IMR-90 (cell line): Measurements from ENCODE around the gene SPON1. TPM values are rescaled to one million over a fixed set of nuclear protein-coding genes. Genes with fewer than 3 reads are reported as not detected.

Experiments used
- ATAC-seq: fragments of 200-7000 bp; cut with Tn5 transposase; 2 replicates; pipeline ENCODE4 v1.9.1; 2020; ENCODE audit warnings: low read depth, mild to moderate bottlenecking, moderate library complexity
- BruUV-seq: library from RNA; stranded (reverse); fragments of 400-500 nt; replicated peaks from 2 replicates; lab custom pipeline; 2021; lab: Mats Ljungman, UMichigan
- CTCF ChIA-PET: fragments of 300-600 bp; formaldehyde crosslinking; extraction: SDS; loops from one replicate; lab custom pipeline; 2021; ENCODE audit warnings: antibody characterized with exemption; lab: Yijun Ruan, JAX
- POLR2A ChIA-PET: fragments of 300-600 bp; sonication (Branson Sonifier 250); formaldehyde crosslinking; loops from one replicate; lab custom pipeline; 2022; ENCODE audit warnings: antibody characterized with exemption; ENCODE audit not compliant: unreplicated experiment; lab: Charles Lee
- DNase-seq: peaks from one replicate; pipeline ENCODE4 v3.0.0; 2013
- H2AFZ ChIP-seq: replicated peaks from 2 replicates; pipeline ENCODE3; 2013; ENCODE audit warnings: low read length, mild to moderate bottlenecking; ENCODE audit not compliant: poor library complexity
- H2AK5ac ChIP-seq: 2 replicates; pipeline ENCODE4 v1.6.1; 2013; ENCODE audit warnings: low read depth, low read length, inconsistent platforms
- H2AK9ac ChIP-seq: replicated peaks from 2 replicates; pipeline ENCODE3; 2013; ENCODE audit warnings: mild to moderate bottlenecking, low read depth, low read length, moderate library complexity; ENCODE audit not compliant: poor library complexity
- H2BK120ac ChIP-seq: 2 replicates; pipeline ENCODE4 v1.6.1; 2013; ENCODE audit warnings: low read depth, low read length, inconsistent platforms
- H2BK15ac ChIP-seq: 3 replicates; pipeline ENCODE4 v1.6.1; 2013; ENCODE audit warnings: low read depth, low read length, inconsistent platforms
- H2BK20ac ChIP-seq: 2 replicates; pipeline ENCODE4 v1.6.1; 2013; ENCODE audit warnings: low read depth, mild to moderate bottlenecking, inconsistent platforms, low read length, moderate library complexity
- H2BK5ac ChIP-seq: 2 replicates; pipeline ENCODE4 v1.6.1; 2013; ENCODE audit warnings: mild to moderate bottlenecking, low read depth, low read length, inconsistent platforms; ENCODE audit not compliant: poor library complexity, severe bottlenecking
- H3K14ac ChIP-seq: replicated peaks from 2 replicates; pipeline ENCODE4 v1.6.1; 2013; ENCODE audit warnings: low read depth, low read length, inconsistent platforms
- H3K18ac ChIP-seq: 2 replicates; pipeline ENCODE4 v1.6.1; 2013; ENCODE audit warnings: low read depth, low read length, control low read depth
- H3K23ac ChIP-seq: 2 replicates; pipeline ENCODE4 v1.6.1; 2013; ENCODE audit warnings: low read depth, low read length, inconsistent platforms
- H3K27ac ChIP-seq: 2 replicates; pipeline ENCODE4 v1.5.1; 2013; ENCODE audit warnings: mild to moderate bottlenecking, control low read depth, low read length; ENCODE audit not compliant: insufficient read depth
- H3K27me3 ChIP-seq: 2 replicates; pipeline ENCODE4 v1.6.1; 2013; ENCODE audit warnings: low read length; ENCODE audit not compliant: control insufficient read depth, insufficient read depth
- H3K36me3 ChIP-seq: 2 replicates; pipeline ENCODE4 v1.6.1; 2013; ENCODE audit warnings: low read length, mixed read lengths; ENCODE audit not compliant: control insufficient read depth, insufficient read depth
- H3K4ac ChIP-seq: 2 replicates; pipeline ENCODE4 v1.6.1; 2013; ENCODE audit warnings: low read depth, low read length, inconsistent platforms
- H3K4me1 ChIP-seq: 2 replicates; pipeline ENCODE4 v1.6.1; 2013; ENCODE audit warnings: low read length, mixed read lengths; ENCODE audit not compliant: control insufficient read depth, insufficient read depth
- H3K4me2 ChIP-seq: 2 replicates; pipeline ENCODE4 v1.6.1; 2013; ENCODE audit warnings: low read depth, mild to moderate bottlenecking, control low read depth, low read length, moderate library complexity
- H3K4me3 ChIP-seq: 2 replicates; pipeline ENCODE4 v1.5.1; 2013; ENCODE audit warnings: low read depth, mild to moderate bottlenecking, control low read depth, low read length, moderate library complexity; ENCODE audit not compliant: insufficient read depth
- H3K56ac ChIP-seq: 2 replicates; pipeline ENCODE4 v1.6.1; 2013; ENCODE audit warnings: low read length, inconsistent platforms; ENCODE audit not compliant: insufficient read depth; ENCODE audit errors: extremely low read depth
- H3K79me1 ChIP-seq, 2 experiments: 2 replicates each; pipeline ENCODE4 v1.6.1; 2013; ENCODE audit warnings: low read length in 2 of 2, inconsistent platforms in 1 of 2, low read depth in 1 of 2
- H3K9ac ChIP-seq: 2 replicates; pipeline ENCODE4 v1.6.1; 2013; ENCODE audit warnings: low read depth, low read length, control low read depth
- H3K9me1 ChIP-seq: 2 replicates; pipeline ENCODE4 v1.6.1; 2013; ENCODE audit warnings: low read length, inconsistent platforms; ENCODE audit not compliant: insufficient read depth
- H3K9me3 ChIP-seq: 2 replicates; pipeline ENCODE4 v1.6.1; 2013; ENCODE audit warnings: low read length; ENCODE audit not compliant: control insufficient read depth, insufficient read depth
- H4K20me1 ChIP-seq: 2 replicates; pipeline ENCODE4 v1.6.1; 2013; ENCODE audit warnings: low read length, inconsistent platforms; ENCODE audit not compliant: insufficient read depth
- H4K5ac ChIP-seq: 2 replicates; pipeline ENCODE4 v1.6.1; 2013; ENCODE audit warnings: mild to moderate bottlenecking, low read depth, low read length, control low read depth
- H4K8ac ChIP-seq, 2 experiments: 2 replicates each; pipeline ENCODE4 v1.6.1; 2013; ENCODE audit warnings: low read depth in 2 of 2, low read length in 2 of 2, control low read depth in 1 of 2, inconsistent platforms in 1 of 2
- H4K91ac ChIP-seq: 2 replicates; pipeline ENCODE4 v1.6.1; 2013; ENCODE audit warnings: low read depth, low read length, inconsistent platforms; ENCODE audit not compliant: insufficient read depth
- ELK1 ChIP-seq: fragments of 150-350 bp; IDR thresholded peaks from 2 replicates; pipeline ENCODE4 v1.6.1; 2016; ENCODE audit warnings: low read depth, mild to moderate bottlenecking, low read length, moderate library complexity, borderline replicate concordance
- MAZ ChIP-seq: IDR thresholded peaks from 2 replicates; pipeline ENCODE4 v1.6.1; 2012; ENCODE audit warnings: low read depth, mild to moderate bottlenecking, low read length, improper control_type of control experiment, moderate library complexity, borderline replicate concordance
- SMC3 ChIP-seq: fragments of 150-350 bp; IDR thresholded peaks from 2 replicates; pipeline ENCODE4 v1.6.1; 2016; ENCODE audit warnings: low read depth, mild to moderate bottlenecking, antibody characterized with exemption, low read length, moderate library complexity
- WGBS, 2 experiments: methylation state at CpG; one replicate each; pipeline versions ENCODE4 v1.1.5 to v1.1.7; 2013; ENCODE audit warnings: missing lambda C conversion rate in 2 of 2; ENCODE audit not compliant: insufficient read length in 1 of 2; ENCODE audit errors: extremely low coverage in 2 of 2; 5-methylcytosine and 5-hydroxymethylcytosine counted together
- dilution Hi-C: fragments of 300-500 bp; cut with HindIII; formaldehyde crosslinking; loops from one replicate; pipeline ENCODE4 v1.14.3; 2018; ENCODE audit warnings: low sequenced_read_pairs; ENCODE audit not compliant: unreplicated experiment
- in situ Hi-C: fragments of 300-500 bp; cut with MboI; formaldehyde crosslinking; loops from 3 replicates; pipeline ENCODE4 v1.14.3; 2019; ENCODE audit warnings: low sequenced_read_pairs, inconsistent platforms, mixed read lengths
- intact Hi-C: fragments of 100-400 bp; cut with micrococcal nuclease; formaldehyde crosslinking; loops from 2 replicates; pipeline ENCODE4 v1.10.0; 2022
- polyA plus RNA-seq, 3 experiments: library from polyadenylated mRNA; depleted of rRNA; stranded (reverse); fragments of >200 nt; gene quantifications; 2 replicates each; pipeline ENCODE4 v1.2.3, GENCODE V29; 2012; ENCODE audit warnings: low replicate concordance in 1 of 3
- total RNA-seq: library from RNA; depleted of rRNA; stranded (reverse); fragments of >200 nt; gene quantifications from 2 replicates; pipeline ENCODE4 v1.2.3, GENCODE V29; 2012

Gene SPON1
- total and polyA plus RNA-seq, 2 of the 4 experiments (the other 2 are of a cell fraction) = 0.62 to 0.72 TPM

- no peaks in the 10 kb centered on the region for H3K9me3 ChIP-seq
- ChIA-PET POLR2A (no interaction called here), CTCF (no interaction called here)
- H2AK9ac ChIP-seq = no peak overlapping the region
- no peak overlapping the region for H4K5ac ChIP-seq
- H3K36me3 ChIP-seq = no peaks in the 10 kb centered on the region
- no peak overlapping the region for H3K9ac ChIP-seq
- H2BK20ac ChIP-seq = no peak overlapping the region
- no peak overlapping the region for H4K8ac ChIP-seq
- DNase-seq = no peak
- intact Hi-C loops (loop anchor here (5.0 kb wide), 1 partner anchor 507 kb away; no protein-coding TSS in a partner anchor), in situ Hi-C loops (no loop called here), dilution Hi-C loops (no loop called here)
- no peak overlapping the region for H3K4ac ChIP-seq
- no peak overlapping the region for H3K27ac ChIP-seq
- no peak overlapping the region for H2AFZ ChIP-seq
- H3K18ac ChIP-seq = no peak overlapping the region
- no TSS peak for BruUV-seq
- H3K79me1 ChIP-seq = no peaks in the 10 kb centered on the region
- H4K20me1 ChIP-seq = no peaks in the 10 kb centered on the region
- no peak overlapping the region for H4K91ac ChIP-seq
- no peak overlapping the region for H3K14ac ChIP-seq
- no peaks in the 10 kb centered on the region for H3K4me1 ChIP-seq
- no peak for ATAC-seq
- WGBS, 2 experiments = no CpG with 5 or more reads among the region's 3 CpGs
- no peaks in the 10 kb centered on the region for H3K9me1 ChIP-seq
- no peak for TF ChIP-seq SMC3
- TF ChIP-seq ELK1 = no peak
- no peak for TF ChIP-seq MAZ
- H3K4me2 ChIP-seq = no peak overlapping the region
- H2BK15ac ChIP-seq = no peak overlapping the region
- no peak overlapping the region for H2BK5ac ChIP-seq
- no peak overlapping the region for H3K4me3 ChIP-seq
- H3K27me3 ChIP-seq = no peaks in the 10 kb centered on the region; the same call in 1 of the 2 replicates
- no peak overlapping the region for H3K23ac ChIP-seq
- H2AK5ac ChIP-seq = no peak overlapping the region
- no peak overlapping the region for H3K56ac ChIP-seq
- no peak overlapping the region for H2BK120ac ChIP-seq
These were observed 227.4 kb downstream of the SPON1 start for GRCh38 chr11:14189874-14190273.
